Inflammatory macrophage treated with lipopolysaccharide for 1 hour (primary cell): ENCODE data around the gene KIRREL3.
"Not testable (repeated sequence)": the region's sequence is repeated elsewhere in the genome, so short reads cannot be mapped to it uniquely, and the experiment has no call there.

Experiments used
- DNase-seq, 2 donors: peaks; one replicate each; pipeline ENCODE4 v3.0.0-alpha.2; 2020 to 2022

KIRREL3 gene

GRCh38 chr11:126411971-126412381 is 588.6 kb downstream of the KIRREL3 start:
- no peak for DNase-seq

DNA sequence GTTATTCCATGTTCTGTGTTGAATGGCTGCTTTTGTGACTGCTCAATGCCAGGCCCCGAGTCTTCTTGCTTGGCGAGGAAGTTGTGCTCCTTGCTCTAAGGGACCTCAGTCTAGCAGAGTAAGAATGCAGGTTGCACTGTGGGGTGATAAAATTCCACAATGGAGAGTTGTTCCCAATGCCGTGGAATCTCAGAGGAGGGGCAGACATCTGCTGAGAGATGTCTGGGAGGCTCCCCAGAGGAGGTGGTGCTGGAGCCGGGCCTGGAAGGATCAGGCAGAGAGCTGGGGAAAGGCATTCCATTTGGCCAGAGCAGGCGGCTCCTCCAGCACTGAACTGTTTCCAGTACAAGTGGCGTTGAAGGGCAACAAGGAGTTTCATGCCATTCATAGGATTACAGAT is 589.9 kb downstream of the KIRREL3 start:
- DNase-seq = no peak

DNA sequence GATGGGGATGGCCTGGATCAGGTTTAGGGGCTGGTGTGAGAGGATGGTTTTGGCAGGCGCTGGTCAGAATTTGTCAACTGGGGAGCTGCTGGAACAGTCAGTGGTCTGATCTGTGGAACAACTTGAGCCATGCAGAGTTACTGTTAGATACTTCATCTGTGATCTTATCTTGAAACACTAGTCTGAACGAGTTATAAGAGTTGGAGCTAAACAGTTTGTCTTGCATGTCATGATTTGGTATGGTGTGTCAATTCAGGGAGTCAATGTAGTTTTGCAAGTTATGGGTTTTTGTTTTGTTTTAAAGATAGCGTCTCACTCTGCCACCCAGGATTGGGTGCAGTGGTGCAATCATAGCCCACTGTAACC is 591.0 kb downstream of the KIRREL3 start:
- DNase-seq = no peak

- DNase-seq = no peak
These were observed 591.5 kb downstream of the KIRREL3 start for GRCh38 chr11:126408901-126409619.

DNA sequence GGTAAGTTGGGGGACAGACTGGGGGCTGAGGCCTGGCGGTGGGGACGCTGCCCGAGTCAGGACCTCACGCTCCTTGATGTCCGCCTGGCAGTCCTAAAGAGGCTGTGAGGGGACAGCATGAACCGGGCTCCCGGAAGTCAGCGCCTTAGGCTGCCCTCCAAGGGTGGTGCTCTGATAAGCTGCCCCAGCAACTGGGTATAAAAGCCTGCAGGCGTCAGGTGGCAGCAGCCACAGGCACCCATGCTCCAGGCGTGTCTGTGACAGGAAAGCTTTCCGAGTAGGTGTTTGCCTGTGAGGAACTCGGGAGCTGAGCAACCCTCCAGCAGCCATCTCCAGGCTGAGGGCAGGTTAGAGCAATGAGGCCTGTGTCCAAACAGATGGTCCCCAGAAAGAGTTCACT is 592.1 kb downstream of the KIRREL3 start:
- DNase-seq = no peak

- DNase-seq = no peak
These were observed 592.8 kb downstream of the KIRREL3 start for GRCh38 chr11:126407682-126408288.

GRCh38 chr11:126407101-126407521 is 593.5 kb downstream of the KIRREL3 start:
- no peak for DNase-seq

DNA sequence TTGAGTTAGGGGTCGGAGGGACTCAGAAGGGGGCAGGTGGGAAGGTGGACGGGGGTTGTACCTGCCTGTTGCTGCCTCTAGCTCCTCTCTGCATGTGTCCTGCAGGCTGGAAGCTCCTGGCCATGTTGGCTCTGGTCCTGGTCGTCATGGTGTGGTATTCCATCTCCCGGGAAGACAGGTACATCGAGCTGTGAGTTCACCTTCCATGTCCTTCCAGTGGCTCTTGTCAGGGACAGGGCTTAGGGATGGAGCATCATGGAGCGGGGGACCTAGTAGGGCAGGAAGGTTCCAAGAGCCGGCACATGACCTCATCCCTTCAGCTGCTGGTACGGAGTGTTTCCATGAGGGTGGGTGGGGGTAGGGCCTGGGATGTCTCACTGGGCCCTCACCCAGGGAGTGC is 594.2 kb downstream of the KIRREL3 start:
- DNase-seq = no peak

DNA sequence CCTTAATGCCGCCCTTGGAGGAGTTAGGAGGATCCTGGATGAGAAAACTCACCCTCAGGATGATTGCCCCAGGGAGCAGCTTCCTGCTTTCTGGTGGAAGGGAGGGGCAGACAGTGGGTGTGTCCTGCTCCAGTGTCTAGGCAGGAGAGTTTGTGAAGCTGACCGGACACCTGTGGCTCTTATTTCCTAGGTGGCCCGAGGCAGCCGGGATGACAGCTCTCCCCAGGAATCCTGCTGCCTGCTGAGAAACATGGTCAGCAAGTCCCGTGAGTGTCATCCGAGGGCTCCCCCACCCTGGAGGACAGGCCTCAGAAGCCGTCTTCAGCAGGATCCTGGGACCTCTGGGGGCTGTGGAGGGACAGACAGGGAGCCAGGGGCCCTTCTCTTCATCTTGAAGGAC is 594.7 kb downstream of the KIRREL3 start:
- no peak for DNase-seq

DNA sequence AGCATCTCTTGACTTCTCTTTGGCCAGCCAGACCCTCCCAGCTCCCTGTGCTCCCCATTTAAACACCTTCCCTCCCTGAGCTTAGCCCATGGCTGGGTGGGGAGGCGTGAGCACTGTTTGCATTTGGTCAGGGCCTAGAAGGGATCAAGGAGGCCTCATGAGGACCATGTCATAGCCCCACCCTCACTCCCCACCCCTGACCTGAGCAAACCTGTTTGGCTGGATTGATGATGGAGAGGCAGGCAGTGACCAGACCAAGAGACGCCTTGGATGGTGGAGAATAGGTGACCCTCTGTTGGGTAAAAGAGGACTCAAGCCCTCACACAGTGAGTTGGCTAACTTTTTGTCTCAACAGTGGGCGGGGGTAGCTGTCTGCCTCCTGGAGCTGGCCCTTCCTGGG is 595.2 kb downstream of the KIRREL3 start:
- DNase-seq = no peak

DNA sequence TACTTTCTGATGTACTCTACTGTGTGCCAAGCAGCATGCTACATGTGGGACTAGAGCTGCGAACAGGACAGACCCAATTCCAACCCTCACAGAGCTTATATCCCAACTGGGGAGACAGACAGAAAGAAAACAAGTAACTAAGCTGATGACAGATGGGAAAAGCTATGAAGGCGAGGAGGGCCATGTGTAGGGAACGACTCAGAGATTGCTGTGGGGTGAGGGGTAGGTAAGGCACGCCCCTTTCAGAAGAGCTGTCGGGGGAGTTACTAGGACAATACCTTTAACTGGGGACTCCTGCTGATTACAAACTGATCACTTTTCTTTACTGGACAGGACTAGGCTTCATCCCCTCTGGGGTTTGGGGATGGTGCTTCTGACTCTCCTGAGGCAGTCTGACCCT is 596.2 kb downstream of the KIRREL3 start:
- no peak for DNase-seq

DNA sequence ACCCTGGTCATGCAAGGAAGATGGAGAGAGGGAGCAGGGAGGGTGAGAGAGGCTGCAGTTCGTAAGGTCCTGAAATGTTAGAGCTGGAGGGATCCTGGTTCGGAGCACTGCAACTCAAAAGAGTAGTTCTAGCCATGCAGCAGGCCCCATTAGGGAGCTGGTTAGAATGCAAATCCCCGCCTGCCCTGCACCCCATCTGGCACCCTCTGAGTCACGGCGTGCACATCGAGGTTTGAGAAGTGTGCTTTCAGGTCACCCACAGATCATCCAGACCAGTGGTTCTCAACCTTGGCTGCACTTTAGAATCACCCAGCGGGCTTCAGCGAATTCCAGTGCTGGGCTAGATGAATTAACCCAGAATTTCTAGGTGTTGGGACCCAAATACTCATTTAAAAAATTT is 596.9 kb downstream of the KIRREL3 start:
- no peak for DNase-seq

DNA sequence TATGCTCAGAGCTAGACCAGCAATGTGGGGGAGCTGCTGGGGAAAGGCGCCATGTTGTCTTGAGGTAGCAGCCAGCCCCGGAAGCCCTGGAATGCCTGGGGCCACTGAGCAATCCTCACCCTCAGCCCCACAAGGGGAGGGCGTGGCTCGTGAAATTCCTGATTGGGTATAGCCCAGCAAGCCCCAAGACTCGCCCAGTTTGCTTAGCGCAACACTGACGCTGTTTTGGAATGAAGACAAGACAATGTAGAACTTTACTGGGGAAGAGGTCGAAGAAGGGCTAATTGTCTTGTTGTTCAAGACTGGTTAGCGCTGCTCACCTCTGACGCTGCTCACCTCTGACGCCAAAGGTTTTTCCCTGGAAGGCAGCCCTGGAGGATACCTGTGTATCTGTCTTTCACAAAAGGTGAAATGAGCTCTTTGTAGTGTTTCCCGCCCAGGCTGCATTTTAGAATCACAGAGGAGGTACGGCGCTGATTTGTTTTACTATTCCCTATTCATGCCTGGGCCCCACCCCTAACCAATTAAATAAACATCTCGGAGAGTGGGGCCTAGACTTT is 597.5 kb downstream of the KIRREL3 start:
- DNase-seq = no peak

- DNase-seq = no peak
These were observed 600.1 kb downstream of the KIRREL3 start for GRCh38 chr11:126400479-126400878.

GRCh38 chr11:126400019-126400418 is 600.6 kb downstream of the KIRREL3 start:
- no peak for DNase-seq

DNA sequence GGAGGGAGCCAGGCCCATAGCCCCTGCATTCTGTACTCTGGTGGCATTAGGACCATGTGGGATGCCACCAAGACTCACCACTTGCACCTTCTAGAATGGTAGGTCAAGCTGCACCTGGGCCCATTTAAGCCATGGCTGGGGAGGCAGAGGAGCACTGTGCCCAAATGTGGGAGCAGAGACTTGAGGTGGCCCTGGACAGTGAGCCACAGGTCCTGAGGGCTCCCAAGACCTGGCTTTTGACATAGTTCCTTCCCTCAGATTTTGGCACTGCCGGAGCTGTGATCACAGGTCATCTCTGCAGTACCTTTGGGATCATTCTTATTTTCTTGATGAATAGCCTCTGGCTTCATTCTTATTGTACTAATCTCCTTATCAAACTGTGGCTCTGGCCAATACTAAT is 601.8 kb downstream of the KIRREL3 start:
- DNase-seq = no peak

GRCh38 chr11:126398296-126398695 is 602.3 kb downstream of the KIRREL3 start:
- DNase-seq = no peak

GRCh38 chr11:126396965-126397364 is 603.6 kb downstream of the KIRREL3 start:
- peak in 1 of 2 donors; percentile 39 for DNase-seq

DNA sequence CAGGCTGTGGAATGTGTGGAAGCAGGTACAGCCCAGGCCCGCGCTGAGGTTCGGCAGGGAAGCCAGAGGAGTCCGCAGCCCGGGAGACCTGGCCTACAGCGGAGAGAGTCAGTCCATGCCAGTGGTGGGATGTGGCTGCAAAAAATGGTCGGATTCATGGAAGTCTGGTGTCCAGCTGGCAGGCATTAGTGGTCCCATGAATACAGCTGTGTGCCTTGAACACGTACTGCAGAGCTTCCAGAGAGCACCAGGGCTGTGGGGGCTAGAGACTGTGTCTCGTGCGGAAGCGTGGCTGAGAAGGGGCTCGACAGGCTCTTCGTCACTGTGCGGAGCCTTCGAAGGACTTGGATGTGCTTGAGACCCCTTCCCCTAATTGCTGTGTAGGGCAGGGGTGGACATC is 604.3 kb downstream of the KIRREL3 start:
- not testable (repeated sequence) for DNase-seq

GRCh38 chr11:126395784-126396183 is 604.8 kb downstream of the KIRREL3 start:
- not testable (repeated sequence) for DNase-seq

DNA sequence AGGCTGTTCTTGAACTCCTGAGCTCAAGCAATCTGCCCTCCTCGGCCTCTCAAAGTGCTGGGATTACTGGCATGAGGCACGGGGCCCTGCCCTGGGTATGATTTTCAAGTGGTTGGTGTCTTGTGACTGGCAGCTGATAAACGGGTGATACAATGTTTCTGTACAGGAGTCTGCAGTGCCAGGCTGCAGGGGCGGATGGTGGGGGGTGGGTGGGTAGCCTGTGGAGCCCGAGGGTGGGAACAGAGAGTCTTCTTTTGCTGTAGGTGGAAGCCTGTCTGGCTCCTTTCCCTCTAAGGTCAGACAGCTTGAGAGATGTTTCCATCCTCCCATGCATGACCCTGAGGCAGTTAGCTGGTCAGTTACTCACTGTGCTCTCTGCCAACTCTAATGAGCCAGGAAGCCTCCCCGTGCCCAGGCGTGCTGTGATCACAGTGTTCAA is 605.9 kb downstream of the KIRREL3 start:
- DNase-seq = not testable (repeated sequence)

- DNase-seq = no peak
These were observed 606.5 kb downstream of the KIRREL3 start for GRCh38 chr11:126394036-126394435.

DNA sequence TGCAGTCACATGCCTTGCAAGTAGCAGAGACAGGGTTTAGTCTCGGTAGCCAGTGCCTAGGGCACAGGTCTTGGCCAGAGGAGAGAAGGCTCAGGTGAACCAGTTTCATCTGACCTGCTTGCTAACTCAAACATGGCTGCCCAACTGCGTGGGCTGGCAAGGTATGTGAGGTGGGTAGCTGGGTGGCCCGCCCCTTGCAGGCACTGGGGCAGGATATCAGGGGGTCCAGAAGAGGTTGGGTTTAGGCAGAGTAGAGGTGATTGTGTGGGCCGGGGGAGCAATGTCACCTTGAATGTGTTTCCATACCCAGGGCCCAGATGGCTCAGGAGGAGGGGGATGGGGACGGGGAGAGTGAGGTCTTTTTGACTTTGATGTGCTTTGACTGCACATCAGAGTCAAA is 607.4 kb downstream of the KIRREL3 start:
- DNase-seq = no peak

DNA sequence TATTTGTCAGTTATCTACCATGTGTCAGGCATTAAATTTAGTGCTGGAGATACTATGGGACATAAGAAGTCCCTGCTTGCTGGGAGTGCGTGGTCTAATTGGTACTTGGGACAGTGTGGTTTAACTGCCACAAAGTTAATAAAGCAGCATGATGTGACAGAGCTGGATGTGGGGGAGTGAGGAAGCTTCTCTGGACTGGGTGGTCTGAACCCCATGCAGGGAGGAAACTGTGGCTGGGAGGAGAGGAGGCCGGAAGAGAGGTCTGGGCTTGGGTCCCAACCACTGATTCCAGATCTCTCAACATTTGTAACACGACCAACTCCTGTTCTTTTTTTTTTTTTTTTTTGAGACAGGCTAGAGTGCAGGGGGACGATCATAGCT is 607.9 kb downstream of the KIRREL3 start:
- DNase-seq = no peak
